Nephron progenitor cell (in vitro differentiated cells): ENCODE data around the gene SMCHD1.
"Not testable (repeated sequence)": the region's sequence is repeated elsewhere in the genome, so short reads cannot be mapped to it uniquely, and the experiment has no call there.

Source experiments
- DNase-seq: peaks from one replicate; pipeline ENCODE4 v3.0.0; 2021
- H3K27ac Mint-ChIP-seq: 2 replicates; pipeline ENCODE4 v1.8.0; 2021; ENCODE audit warnings: mild to moderate bottlenecking, moderate library complexity, mixed read lengths
- H3K27me3 Mint-ChIP-seq: 2 replicates; pipeline ENCODE4 v1.8.0; 2021; ENCODE audit warnings: mild to moderate bottlenecking, low read depth, mixed read lengths; ENCODE audit not compliant: poor library complexity
- H3K36me3 Mint-ChIP-seq: 2 replicates; pipeline ENCODE4 v1.8.0; 2021; ENCODE audit warnings: low read depth, mixed read lengths
- H3K4me1 Mint-ChIP-seq: 2 replicates; pipeline ENCODE4 v1.8.0; 2021; ENCODE audit warnings: mixed read lengths
- H3K4me3 Mint-ChIP-seq: 2 replicates; pipeline ENCODE4 v1.8.0; 2021; ENCODE audit warnings: mild to moderate bottlenecking, moderate library complexity, mixed read lengths
- H3K9me3 Mint-ChIP-seq: 2 replicates; pipeline ENCODE4 v1.8.0; 2021; ENCODE audit warnings: mild to moderate bottlenecking, moderate library complexity, mixed read lengths
- TF ChIP-seq, protein P1 (sequence below): fragments of 200-600 bp; sonication (generic); IDR thresholded peaks from 2 replicates; pipeline ENCODE4 v1.5.0; 2021; ENCODE audit warnings: antibody characterized with exemption

The SMCHD1 gene

GRCh38 chr18:2716394-2717326 is 61.1 kb downstream of the SMCHD1 start:
- Mint-ChIP-seq H3K27ac (peak overlapping the region; percentile 91), H3K36me3 (peaks cover 93% of the 10 kb centered on the region), H3K9me3 (peaks cover 3% of the 10 kb centered on the region), H3K4me1 (peaks cover 4% of the 10 kb centered on the region), H3K27me3 (no peaks in the 10 kb centered on the region), H3K4me3 (no peak overlapping the region)
- TF ChIP-seq, protein P1, sequence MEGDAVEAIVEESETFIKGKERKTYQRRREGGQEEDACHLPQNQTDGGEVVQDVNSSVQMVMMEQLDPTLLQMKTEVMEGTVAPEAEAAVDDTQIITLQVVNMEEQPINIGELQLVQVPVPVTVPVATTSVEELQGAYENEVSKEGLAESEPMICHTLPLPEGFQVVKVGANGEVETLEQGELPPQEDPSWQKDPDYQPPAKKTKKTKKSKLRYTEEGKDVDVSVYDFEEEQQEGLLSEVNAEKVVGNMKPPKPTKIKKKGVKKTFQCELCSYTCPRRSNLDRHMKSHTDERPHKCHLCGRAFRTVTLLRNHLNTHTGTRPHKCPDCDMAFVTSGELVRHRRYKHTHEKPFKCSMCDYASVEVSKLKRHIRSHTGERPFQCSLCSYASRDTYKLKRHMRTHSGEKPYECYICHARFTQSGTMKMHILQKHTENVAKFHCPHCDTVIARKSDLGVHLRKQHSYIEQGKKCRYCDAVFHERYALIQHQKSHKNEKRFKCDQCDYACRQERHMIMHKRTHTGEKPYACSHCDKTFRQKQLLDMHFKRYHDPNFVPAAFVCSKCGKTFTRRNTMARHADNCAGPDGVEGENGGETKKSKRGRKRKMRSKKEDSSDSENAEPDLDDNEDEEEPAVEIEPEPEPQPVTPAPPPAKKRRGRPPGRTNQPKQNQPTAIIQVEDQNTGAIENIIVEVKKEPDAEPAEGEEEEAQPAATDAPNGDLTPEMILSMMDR: no peak
- DNase-seq: no peak

GRCh38 chr18:2717407-2717806 is 61.9 kb downstream of the SMCHD1 start:
- H3K27ac Mint-ChIP-seq: peak overlapping the region; percentile 91
- peaks cover 3% of the 10 kb centered on the region for H3K9me3 Mint-ChIP-seq
- H3K36me3 Mint-ChIP-seq: peaks cover 85% of the 10 kb centered on the region
- no peak overlapping the region for H3K4me3 Mint-ChIP-seq
- peaks cover 4% of the 10 kb centered on the region for H3K4me1 Mint-ChIP-seq
- no peaks in the 10 kb centered on the region for H3K27me3 Mint-ChIP-seq
- DNase-seq: no peak
- TF ChIP-seq, protein P1: no peak

GRCh38 chr18:2719040-2719439 is 63.5 kb downstream of the SMCHD1 start:
- DNase-seq: no peak
- Mint-ChIP-seq H3K9me3 (peaks cover 3% of the 10 kb centered on the region), H3K27me3 (no peaks in the 10 kb centered on the region), H3K36me3 (peaks cover 75% of the 10 kb centered on the region), H3K4me1 (peaks cover 11% of the 10 kb centered on the region), H3K4me3 (no peak overlapping the region), H3K27ac (no peak overlapping the region)
- TF ChIP-seq, protein P1: no peak

- Mint-ChIP-seq H3K4me1 (peaks cover 7% of the 10 kb centered on the region), H3K4me3 (no peak overlapping the region), H3K36me3 (peaks cover 56% of the 10 kb centered on the region), H3K9me3 (no peaks in the 10 kb centered on the region), H3K27me3 (no peaks in the 10 kb centered on the region), H3K27ac (peak overlapping the region; percentile 16)
- no peak for DNase-seq
- TF ChIP-seq, protein P1: no peak
Measured at GRCh38 chr18:2723207-2723606, 67.7 kb downstream of the SMCHD1 start.

- Mint-ChIP-seq H3K4me3 (no peak overlapping the region), H3K27ac (no peak overlapping the region), H3K4me1 (no peaks in the 10 kb centered on the region), H3K9me3 (no peaks in the 10 kb centered on the region), H3K36me3 (peaks cover 72% of the 10 kb centered on the region), H3K27me3 (no peaks in the 10 kb centered on the region)
- TF ChIP-seq, protein P1: no peak
- DNase-seq: no peak
Measured at GRCh38 chr18:2729757-2730156, 74.2 kb downstream of the SMCHD1 start.

DNA sequence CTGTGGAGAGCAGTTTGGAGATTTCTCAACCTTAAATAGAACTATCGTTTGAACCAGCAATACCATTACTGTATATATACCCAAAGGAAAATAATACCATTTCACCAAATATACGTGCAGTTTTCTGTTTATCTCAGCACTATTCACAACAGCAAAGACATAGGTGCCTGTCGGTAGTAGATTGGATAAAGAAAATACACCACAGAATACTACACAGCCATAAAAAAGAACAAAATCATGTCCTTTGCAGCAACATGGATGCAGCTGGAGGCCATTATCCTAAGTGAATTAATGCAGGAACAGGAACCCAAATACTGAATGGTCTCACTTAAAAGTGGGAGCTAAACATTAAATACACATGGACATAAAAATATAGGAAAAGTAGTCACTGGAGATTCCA is 81.3 kb downstream of the SMCHD1 start:
- Mint-ChIP-seq H3K4me1 (no peaks in the 10 kb centered on the region), H3K36me3 (peaks cover 87% of the 10 kb centered on the region), H3K27ac (no peak overlapping the region), H3K4me3 (no peak overlapping the region), H3K27me3 (no peaks in the 10 kb centered on the region), H3K9me3 (no peaks in the 10 kb centered on the region)
- TF ChIP-seq, protein P1: no peak
- no peak for DNase-seq

DNA sequence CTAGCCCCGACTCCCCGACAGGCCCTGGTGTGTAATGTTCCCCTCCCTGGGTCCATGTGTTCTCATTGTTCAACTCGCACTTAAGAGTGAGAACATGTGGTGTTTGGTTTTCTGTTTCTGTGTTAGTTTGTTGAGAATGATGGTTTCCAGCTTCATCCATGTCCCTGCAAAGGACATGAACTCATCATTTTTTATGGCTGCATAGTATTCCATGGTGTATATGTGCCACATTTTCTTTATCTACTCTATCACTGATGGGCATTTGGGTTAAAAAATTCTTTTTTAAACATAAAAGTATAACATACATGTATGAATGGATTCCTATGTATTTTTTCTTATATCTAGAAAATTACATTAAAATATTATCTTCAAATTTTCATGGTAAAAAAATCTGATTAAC is 84.6 kb downstream of the SMCHD1 start:
- H3K4me1 Mint-ChIP-seq: not testable (repeated sequence)
- peaks cover 77% of the 10 kb centered on the region for H3K36me3 Mint-ChIP-seq

More for the DNA sequence above, 84.6 kb downstream of the SMCHD1 start:
- DNase-seq, H3K9me3 Mint-ChIP-seq, H3K4me3 Mint-ChIP-seq, H3K27me3 Mint-ChIP-seq, H3K27ac Mint-ChIP-seq: not testable (repeated sequence)
